GM19238 (cell line): ENCODE measurements around the gene NFATC3.
A peak's percentile ranks its signal among the peaks of the same experiment; 100 is the strongest.

Experiments
- DNase-seq: peaks from one replicate; pipeline ENCODE4 v3.0.0; 2011; ENCODE audit warnings: low spot score; ENCODE audit not compliant: insufficient read length

The NFATC3 gene

DNA sequence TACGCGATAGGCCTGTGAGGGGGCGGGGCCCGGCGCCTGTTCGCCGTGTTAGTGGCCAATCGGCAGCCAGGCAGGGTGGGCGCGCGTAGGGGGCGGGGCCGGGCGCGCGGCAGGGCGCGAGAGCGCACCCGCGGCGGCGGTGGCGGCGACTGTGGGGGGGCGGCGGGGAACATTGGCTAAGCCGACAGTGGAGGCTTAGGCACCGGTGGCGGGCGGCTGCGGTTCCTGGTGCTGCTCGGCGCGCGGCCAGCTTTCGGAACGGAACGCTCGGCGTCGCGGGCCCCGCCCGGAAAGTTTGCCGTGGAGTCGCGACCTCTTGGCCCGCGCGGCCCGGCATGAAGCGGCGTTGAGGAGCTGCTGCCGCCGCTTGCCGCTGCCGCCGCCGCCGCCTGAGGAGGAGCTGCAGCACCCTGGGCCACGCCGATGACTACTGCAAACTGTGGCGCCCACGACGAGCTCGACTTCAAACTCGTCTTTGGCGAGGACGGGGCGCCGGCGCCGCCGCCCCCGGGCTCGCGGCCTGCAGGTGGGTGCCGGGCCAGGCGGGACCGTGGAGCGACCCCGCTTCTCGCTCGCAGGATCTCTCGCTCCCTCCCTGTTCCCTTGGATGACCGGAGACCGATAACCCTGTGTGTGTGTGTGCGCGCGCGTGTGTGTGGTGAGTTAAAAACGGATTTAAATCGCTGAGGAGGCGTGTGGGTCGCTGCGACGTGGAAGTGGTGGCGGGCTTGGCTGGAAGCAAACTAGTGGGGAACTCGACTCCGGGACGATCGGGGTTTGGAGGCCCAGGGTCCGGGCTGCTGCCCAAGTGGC lies at the start of gene NFATC3:
NFATC3 (plus strand) TSS at position 112 of the 813 bp plus-strand sequence; CDS start at position 424, 312 bp downstream.
- peak; percentile 89 for DNase-seq

DNA sequence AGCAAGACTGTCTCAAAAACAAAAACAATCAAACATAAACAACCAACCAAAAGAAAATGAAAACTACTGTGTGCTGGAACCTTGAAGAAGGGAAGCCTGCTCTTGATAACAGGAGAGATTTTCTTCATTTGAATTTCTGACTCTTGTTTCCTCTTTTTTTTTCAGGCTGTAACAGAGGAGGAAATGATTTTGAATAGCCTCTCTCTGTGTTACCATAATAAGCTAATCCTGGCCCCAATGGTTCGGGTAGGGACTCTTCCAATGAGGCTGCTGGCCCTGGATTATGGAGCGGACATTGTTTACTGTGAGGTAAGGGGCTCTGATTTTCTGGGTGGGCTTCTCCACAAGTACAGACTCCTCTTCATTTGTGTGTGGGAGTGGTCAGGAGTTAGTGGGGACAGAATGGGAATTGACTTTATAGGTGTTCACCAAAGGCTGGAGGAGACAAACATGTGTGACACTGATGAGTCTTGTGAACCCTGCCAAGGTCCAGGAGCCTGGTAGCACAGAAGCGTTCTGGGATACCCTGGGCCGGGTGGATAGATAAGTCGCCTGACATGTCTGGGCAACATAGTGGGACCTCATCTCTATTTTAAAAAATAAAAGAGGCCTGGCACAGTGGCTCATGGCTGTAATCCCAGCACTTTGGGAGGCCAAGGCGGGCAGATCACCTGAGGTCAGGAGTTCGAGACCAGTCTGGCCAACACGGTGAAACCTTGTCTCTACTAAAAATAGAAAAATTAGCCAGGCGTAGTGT lies 47.2 kb upstream of the NFATC3 start:
- DNase-seq: no peak

DNA sequence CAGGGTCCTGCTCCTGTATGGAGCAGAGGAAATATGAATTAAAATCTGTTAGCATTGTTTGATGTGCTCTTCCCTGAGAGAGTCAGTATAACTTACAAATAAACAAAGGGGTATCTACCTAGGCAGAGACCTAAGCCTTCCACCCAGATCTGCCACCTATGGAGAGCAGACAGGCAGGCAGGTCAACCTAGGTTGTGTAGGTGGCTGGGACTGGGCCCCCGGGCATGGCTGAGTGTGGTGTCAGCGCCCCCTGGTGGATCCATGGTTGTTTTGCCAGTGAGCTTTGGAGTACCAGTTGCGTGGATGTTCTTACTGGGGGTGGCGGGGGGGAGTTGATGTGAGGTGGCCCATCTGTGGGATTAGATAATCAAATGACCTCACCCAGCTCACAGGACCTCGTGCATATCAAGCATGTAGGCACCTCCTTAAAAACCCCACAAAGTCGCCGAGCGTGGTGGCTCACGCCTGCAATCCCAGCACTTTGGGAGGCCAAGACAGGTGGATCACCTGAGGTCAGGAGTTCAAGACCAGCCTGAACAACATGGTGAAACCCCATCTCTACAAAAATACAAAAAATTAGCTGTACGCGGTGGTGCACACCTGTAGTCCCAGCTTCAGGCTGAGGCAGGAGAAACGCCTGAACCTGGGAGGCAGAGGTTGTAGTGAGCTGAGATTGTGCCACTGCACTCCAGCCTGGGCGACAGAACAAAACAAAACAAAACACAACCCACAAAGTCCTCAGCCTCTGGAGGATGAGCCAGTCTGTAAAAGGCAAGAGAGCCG lies 44.5 kb upstream of the NFATC3 start:
- DNase-seq: peak; percentile 74

DNA sequence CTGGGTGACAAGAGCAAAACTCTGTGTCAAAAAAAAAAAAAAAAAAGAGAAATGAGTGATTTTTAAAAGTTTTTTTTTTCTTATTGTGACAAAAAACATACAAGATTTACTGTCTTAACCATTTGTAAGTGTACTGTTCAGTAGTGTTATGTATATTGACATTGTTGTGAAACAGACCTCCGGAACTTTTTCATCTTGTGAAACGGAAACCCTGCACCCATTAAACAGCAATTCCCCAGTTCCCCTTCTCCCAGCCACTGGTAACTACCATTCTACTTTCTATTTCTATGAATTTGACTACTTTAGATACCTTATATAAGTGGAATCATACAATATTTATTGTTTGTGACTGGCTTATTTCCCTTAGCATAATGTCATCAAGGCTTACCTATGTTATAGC lies 43.4 kb upstream of the NFATC3 start:
- DNase-seq: no peak

DNA sequence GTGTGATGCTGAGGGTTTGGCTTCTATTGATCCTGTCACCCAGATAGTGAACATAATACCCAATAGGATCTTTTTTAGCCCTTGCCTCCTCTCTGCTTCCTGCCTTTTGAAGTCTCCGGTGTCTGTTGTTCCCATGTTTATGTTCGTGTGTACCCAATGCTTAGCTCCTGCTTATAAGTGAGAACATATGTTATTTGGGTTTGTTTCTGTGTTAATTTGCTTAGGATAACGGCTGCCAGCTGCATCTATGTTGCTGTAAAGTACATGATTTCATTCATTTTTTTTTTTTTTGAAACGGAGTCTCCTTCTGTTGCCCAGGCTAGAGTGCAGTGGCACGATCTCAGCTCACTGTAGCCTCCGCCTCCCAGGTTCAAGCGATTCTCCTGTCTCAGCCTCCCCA lies 39.1 kb upstream of the NFATC3 start:
- no peak for DNase-seq

DNA sequence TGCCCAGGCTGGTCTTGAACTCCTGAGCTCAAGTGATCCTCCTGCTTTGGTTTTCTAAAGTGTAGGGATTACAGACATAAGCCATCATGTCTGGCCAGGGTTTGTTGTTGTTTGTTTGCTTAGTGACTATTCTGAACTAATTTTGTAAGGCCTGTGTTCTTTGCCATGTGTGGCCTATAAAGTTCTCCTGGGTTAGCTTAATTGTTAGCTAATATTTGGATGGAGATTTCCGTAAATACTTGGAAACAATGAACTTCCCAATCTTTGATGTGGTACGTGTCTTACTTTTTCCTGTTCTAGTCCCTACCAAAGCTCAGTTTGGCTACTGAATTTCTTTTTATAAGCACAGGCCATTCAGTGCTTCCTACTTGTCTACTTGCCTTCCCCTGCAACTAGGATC lies 37.2 kb upstream of the NFATC3 start:
- DNase-seq: no peak

DNA sequence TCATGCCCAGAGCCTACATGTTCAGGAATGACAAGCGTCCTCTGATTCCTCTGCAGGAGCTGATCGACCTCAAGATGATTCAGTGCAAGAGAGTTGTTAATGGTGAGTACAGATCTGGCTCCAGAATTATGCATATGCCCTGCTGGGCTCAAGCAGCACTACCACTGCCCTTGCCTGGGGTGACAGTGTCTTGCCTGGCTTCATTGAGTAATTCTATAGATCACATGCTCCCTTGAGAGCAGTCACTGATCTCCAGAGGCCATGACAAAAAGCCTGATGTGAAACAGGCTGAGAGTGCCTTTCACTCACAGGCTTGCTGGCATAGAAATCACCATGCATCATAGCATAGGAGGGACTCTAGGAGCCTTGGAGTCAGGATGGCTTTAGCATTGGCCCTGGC lies 35.7 kb upstream of the NFATC3 start:
- no peak for DNase-seq

DNA sequence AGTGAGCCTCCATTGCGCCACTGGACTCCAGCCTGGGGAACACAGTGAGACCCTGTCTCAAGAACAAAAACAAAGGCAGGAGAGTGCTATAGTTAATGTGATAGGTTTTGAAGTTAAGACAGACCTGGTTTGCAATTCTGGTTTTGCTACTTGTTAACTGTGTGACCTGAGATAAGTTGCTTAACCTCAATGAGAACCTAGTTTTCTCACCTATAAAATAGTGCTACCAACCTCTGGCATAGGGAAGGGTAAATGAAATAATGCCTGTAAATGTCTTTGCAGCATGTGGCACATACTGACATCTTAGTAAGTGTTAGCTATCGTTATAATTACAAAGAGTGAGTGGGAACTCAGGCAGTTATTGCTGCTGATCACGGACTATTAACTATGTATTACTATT lies 29.8 kb upstream of the NFATC3 start:
- DNase-seq: no peak

DNA sequence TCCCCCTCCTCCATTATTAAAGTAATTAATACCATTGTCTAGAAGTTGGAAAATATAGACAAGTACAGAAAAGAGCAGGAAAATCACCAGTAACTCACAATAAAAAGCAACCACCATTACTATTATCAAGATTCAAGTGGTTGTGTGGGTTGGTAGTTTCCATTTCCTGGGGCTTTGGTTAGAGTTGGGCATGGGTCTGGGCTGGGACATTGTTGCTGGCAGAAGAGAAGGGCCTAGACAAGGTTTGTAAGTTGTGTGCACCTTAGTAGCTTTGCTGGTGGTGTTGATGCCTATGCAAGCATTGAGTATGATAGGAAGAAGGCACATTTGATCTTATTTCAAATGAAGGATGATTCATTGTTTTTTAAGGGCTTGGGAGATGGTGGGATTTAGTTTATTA lies 25.4 kb upstream of the NFATC3 start:
- DNase-seq: no peak

DNA sequence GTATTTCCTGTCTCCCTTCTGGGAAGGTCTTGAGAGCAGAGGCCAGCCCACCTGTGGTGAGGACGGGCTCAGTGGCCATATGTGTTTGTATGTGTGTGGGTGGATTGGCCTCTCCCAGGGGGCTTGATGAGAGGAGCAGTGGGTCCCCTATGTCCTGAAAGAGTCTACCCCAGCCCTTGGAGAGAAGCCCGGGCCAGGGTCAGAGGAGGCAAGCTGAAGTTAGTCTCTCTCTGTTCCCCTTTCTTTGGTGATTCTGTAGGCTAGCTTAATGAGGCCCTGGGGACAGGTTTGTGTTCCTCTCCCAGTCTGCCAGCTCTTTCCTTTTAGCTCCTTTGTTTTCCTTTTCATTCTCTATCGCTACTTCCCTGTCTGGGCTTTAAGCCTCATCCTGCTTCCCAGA lies 23.8 kb upstream of the NFATC3 start:
- no peak for DNase-seq

DNA sequence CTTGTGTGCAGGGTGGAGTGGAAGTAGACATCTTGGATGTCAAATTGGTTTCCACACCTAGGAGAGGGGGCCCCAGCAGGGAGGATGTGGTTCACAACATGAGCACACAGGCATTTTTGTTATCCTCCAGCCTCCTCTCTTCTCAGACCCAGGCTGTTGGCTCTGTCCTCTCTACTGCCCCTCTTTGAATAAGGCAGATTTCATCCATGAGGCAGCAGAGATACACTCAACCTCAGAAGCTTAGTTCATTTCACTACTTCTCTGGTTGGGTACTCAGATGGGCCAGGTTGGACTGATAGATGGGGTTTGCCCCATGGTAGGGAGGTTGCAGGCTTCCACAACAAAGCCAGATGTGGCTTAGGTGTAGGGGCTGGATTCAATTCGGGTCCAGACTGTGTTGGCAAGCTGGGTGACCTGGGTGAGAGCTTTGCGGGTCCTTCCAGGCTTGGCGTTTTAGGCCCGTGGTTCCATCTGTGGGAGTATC lies 22.2 kb upstream of the NFATC3 start:
- DNase-seq: no peak

DNA sequence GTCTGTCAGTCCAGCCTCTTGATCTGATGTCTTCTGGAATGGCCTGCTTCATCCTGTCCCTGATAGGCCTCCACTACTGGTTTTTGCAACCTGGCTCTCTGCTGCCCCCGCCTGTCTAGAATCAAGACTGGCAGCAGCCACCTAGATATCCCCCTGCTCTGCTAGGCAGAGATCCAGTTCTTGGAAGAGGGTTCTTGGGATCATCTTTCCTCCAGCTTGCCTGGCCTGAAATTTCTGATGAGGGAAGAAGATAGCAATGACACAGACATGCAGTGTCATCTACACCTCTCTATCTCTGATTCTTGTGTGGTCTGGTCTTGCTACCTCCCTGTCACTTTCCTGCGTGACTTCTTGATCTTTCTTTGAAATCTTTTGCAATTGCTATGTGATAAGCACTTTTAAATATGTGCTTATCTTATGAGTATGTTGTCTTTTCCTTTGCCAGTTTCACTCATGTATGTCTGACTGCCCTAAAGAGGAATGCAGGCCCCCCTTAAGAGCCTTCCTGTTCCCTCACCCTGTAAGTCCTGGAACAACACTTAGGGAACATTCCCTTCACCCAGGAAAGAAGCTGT lies 20.3 kb upstream of the NFATC3 start:
- peak; percentile 69 for DNase-seq

DNA sequence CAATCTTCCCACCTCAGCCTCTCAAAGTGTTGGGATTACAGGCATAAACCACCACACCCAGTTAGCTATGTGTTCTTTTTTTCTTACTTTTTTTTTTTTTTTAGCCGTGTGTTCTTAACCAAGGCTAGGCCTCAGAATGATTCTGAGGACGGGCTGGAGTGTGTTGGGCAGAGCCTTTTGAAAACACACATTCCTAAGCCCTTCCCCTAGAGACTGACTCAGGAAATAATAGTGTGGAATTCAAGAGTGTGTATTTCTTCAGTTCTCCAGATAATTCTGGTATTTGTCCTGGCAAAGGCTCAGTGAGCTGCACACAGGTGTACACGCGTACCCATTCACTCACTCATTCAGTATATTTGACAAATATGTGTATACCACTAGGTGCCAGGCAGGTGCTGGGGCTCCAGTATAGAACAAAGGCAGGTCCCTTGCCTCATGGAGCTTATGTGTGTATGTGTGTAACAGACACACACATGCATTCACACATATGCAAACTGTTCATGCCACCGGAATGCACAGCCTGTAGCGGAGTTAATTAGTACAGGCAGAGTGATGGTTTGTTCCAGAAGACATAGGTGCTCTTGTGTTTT lies 19.4 kb upstream of the NFATC3 start:
- DNase-seq: no peak

DNA sequence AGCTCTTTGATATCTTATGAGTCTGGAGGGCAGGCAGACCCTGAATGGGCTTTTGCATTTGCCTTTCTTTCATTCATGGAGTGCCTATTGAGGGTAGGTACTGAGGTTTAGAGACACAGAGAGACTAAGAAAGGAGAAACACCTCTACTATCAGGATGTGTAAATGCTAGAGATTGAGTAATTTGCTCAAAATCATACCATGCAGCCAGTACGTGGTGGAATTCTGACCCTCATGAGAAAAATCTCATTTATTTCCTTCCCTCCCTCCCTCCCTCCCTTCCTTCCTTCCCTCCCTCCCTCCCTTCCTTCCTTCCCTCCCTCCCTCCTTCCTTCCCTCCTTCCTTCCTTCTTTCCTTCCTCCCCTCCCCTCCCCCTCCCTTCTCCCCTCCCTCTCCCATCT lies 18.4 kb upstream of the NFATC3 start:
- no peak for DNase-seq

DNA sequence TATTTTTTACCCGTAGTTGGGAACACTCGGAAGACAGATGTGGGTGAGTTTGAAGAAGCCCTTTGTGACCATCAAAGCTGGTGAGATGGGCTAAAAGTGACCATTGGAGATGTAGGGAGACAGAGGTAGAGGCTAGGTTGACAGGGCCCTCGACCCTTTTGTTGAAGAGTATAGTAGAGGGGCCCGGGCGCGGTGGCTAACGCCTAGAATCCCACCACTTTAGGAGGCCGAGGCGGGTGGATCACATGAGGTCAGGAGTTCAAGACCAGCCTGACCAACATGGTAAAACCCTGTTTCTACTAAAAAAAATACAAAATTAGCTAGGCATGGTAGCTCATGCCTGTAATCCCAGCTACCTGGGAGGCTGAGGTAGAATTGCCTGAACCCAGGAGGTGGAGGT lies 16.2 kb upstream of the NFATC3 start:
- DNase-seq: no peak

DNA sequence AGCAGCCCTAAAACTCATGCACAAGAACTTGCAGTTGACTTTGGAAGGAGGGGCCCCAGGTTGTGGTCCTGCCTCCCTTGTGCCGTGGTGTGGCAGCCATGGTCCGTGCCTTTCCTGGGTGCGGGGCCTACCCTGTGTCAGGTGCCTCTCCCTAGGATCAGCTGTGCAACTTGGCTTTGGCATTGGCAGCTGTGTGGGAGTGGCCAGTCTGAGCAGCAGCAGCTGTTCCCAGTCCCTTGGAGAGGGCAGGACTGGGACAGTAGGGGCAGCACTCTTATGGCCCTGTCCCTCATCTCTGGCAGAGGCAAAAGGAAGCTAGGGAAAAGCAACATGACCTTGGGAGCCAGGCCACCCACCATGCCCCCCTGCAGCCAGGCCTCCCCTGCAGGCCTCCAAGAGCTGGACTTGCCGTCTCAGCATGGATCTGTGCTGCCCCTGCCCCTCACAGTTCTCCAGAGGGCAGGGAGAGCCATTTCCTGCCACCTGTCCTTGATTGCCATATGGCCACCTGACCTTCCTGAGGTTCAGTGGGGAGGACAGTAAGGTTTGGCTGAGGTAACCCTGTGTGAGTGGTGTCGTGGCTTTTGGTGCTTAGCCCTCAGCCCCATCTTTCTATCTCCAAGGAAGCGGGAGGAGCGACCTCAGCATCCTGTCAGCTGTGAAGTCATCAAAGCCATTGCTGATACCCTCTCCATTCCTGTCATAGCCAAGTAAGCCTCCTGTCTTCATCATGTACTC lies 15.5 kb upstream of the NFATC3 start:
- no peak for DNase-seq

DNA sequence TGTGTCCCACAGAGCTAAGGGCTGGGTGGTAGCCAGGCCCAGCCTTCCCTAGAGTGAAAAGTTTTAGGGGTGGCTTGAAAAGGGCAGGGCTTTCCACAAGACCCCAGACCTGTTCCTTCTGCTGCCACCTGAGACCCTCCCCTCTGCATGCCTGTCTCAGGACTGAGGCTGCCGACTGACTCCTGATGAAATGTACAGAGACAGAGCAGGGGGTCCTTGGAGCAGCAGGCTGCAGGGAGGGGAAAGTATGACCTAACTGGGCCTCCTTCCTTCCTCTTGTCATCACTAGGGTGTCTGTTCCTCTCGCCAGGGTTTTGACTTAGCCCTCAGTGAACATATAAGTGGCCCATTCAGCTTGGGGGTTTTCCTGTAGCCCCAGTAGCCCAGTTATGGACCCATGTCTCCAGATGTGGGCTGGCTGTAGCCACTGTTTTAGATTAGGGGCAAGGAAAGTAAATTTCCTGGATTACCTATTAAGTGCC lies 14.9 kb upstream of the NFATC3 start:
- no peak for DNase-seq

DNA sequence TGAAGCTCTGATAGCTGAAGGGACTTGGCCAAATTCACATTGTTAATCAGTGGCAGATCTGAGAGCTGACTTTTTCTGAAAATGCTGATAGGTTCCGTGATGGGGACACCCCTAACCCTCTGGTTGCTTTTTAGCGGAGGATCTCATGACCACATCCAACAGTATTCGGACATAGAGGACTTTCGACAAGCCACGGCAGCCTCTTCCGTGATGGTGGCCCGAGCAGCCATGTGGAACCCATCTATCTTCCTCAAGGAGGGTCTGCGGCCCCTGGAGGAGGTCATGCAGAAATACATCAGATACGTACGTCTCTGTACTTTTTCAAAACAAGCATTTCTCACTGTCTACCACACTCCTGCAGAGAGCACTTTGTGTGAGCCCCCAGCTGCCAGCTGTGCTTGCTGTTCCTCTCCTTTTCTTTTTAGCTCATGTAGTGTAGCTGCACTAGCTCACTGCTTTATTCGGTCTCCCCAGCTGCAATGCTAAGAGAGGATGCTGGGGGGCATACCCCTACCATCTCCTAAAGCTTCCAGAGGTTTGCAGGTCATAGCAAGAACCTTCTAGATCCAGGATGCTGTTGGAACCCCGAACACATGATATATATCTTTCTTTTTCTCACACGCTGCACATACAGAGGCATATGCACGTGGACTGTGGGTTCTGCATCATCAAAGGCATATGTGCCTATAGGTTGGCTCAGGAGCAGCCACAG lies 14.2 kb upstream of the NFATC3 start:
- no peak for DNase-seq

DNA sequence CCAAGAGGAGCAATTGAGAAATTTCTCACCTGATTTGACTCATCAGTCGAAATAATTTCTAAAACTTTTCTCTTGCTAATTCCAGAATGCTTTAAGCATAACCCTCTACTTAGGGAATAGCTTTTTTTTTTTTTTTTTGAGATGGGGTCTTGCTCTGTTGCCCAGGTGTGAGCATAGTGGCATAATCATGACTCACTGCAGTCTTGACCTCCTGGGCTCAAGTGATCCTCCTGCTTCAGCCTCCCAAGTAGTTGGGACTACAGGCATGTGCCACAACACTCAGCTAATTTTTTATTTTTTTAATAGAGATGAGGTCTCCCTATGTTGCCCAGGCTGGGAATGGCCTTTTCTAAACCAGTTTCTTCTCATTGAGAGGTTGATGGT lies 13.7 kb upstream of the NFATC3 start:
- no peak for DNase-seq
